Stimulated activated CD4-positive, alpha-beta T cell treated with anti-CD3 and anti-CD28 coated beads, Interleukin-15, amount 100 ng/mL, for 1 hour (primary cell): ENCODE measurements around the gene ARHGEF1.
A peak's percentile ranks its signal among the peaks of the same experiment; 100 is the strongest.
"Not testable (repeated sequence)": the region's sequence is repeated elsewhere in the genome, so short reads cannot be mapped to it uniquely, and the experiment has no call there.

Experiments
- DNase-seq, 2 donors: peaks; one replicate each; pipeline ENCODE4 v3.0.0-alpha.2; 2020; ENCODE audit warnings: low read depth in 1 of 2, low spot score in 1 of 2

ARHGEF1 gene

GRCh38 chr19:41929536-41930071 lies 46.6 kb downstream of the ARHGEF1 start:
- no peak for DNase-seq

- no peak for DNase-seq
These were observed 47.3 kb downstream of the ARHGEF1 start for GRCh38 chr19:41930322-41930722.

- no peak for DNase-seq
These were observed 48.1 kb downstream of the ARHGEF1 start for GRCh38 chr19:41930926-41931592.

- no peak for DNase-seq
These were observed 49.3 kb downstream of the ARHGEF1 start for GRCh38 chr19:41932259-41932719.

GRCh38 chr19:41932720-41933332 lies 49.8 kb downstream of the ARHGEF1 start:
- DNase-seq, result no peak

GRCh38 chr19:41933693-41934426 lies 50.9 kb downstream of the ARHGEF1 start:
- no peak for DNase-seq

- peak; percentile 54 to 59 for DNase-seq
These were observed 51.9 kb downstream of the ARHGEF1 start for GRCh38 chr19:41934849-41935374.

GRCh38 chr19:41935760-41936415 lies 52.9 kb downstream of the ARHGEF1 start:
- no peak for DNase-seq

- no peak for DNase-seq
These were observed 53.4 kb downstream of the ARHGEF1 start for GRCh38 chr19:41936416-41936850.

- DNase-seq, result no peak
These were observed 54.0 kb downstream of the ARHGEF1 start for GRCh38 chr19:41936961-41937360.

- DNase-seq, result no peak
These were observed 54.8 kb downstream of the ARHGEF1 start for GRCh38 chr19:41937525-41938468.

- not testable (repeated sequence) for DNase-seq
These were observed 56.2 kb downstream of the ARHGEF1 start for GRCh38 chr19:41939209-41939608.

GRCh38 chr19:41939861-41940730 lies 57.1 kb downstream of the ARHGEF1 start:
- no peak for DNase-seq

- DNase-seq, result no peak
These were observed 57.9 kb downstream of the ARHGEF1 start for GRCh38 chr19:41940731-41941409.

GRCh38 chr19:41941410-41942202 lies 58.6 kb downstream of the ARHGEF1 start:
- no peak for DNase-seq

GRCh38 chr19:41944336-41944735 lies 61.4 kb downstream of the ARHGEF1 start:
- no peak for DNase-seq

- peak; percentile 61 to 69 for DNase-seq
These were observed 62.3 kb downstream of the ARHGEF1 start for GRCh38 chr19:41945135-41945766.
